Adrenal gland (tissue), 12 donors: ENCODE measurements around the gene ANGPT4. TPM values are rescaled to one million over a fixed set of nuclear protein-coding genes. Genes with fewer than 3 reads are reported as not detected.

Experiments
- DNase-seq, 7 donors: peaks; one replicate each; pipeline ENCODE4 v3.0.0-alpha.2; 2019 to 2020
- H3K27ac ChIP-seq, 5 donors: fragments of 200-600 bp; sonication (generic) in 4 of 5; 1 replicate in 3 of 5; 2 replicates in 2 of 5; pipeline versions ENCODE4 v1.5.1 to v1.8.0; 2016 to 2020; ENCODE audit warnings: mild to moderate bottlenecking in 1 of 5
- H3K27me3 ChIP-seq: fragments of 200-600 bp; 2 replicates; pipeline ENCODE4 v1.8.0; 2021
- H3K36me3 ChIP-seq, 2 donors: fragments of 200-600 bp; replicated peaks in 1 of 2; 1 replicate in 1 of 2; 2 replicates in 1 of 2; pipeline versions ENCODE4 v1.5.1 to v1.8.0; 2018 to 2022
- H3K4me1 ChIP-seq, 2 donors: fragments of 200-600 bp; replicated peaks in 1 of 2; 1 replicate in 1 of 2; 2 replicates in 1 of 2; pipeline versions ENCODE4 v1.5.1 to v1.8.0; 2018 to 2021
- H3K4me3 ChIP-seq, 4 donors: fragments of 200-600 bp; sonication (generic) in 3 of 4; one replicate each; pipeline ENCODE4 v1.5.1; 2016 to 2018
- H3K9me3 ChIP-seq, 3 donors: fragments of 200-600 bp; sonication (generic) in 1 of 3; replicated peaks in 1 of 3; 1 replicate in 2 of 3; 2 replicates in 1 of 3; pipeline versions ENCODE4 v1.5.1 to v1.8.0; 2016 to 2021
- CTCF ChIP-seq, 6 experiments: fragments of 450-650 bp in 4 of 6; fragments of 200-600 bp in 2 of 6; sonication (generic) in 1 of 6; IDR thresholded peaks; 1 replicate in 5 of 6; 2 replicates in 1 of 6; pipeline versions ENCODE4 v1.5.1 to v1.8.0; 2016 to 2021; ENCODE audit warnings: antibody characterized with exemption in 6 of 6, mild to moderate bottlenecking in 2 of 6, moderate library complexity in 1 of 6
- POLR2A ChIP-seq, 2 donors: fragments of 450-650 bp; IDR thresholded peaks; one replicate each; pipeline ENCODE4 v1.6.1; 2017; ENCODE audit warnings: antibody characterized with exemption in 2 of 2, mild to moderate bottlenecking in 2 of 2, moderate library complexity in 1 of 2
- WGBS, 4 donors: extraction: QIAGEN DNeasy Blood & Tissue Kit in 2 of 4; methylation state at CpG; one replicate each; pipeline versions ENCODE4 v1.1.5 to v1.1.7; 2013 to 2017; 5-methylcytosine and 5-hydroxymethylcytosine counted together
- intact Hi-C, 2 donors: fragments of 100-400 bp; cut with DNase I; formaldehyde crosslinking; loops; one replicate each; pipeline versions ENCODE4 v1.14.1 to v1.15.0; 2022 to 2023
- polyA plus RNA-seq, 3 donors: library from polyadenylated mRNA; stranded (reverse); fragments of 200-250 nt in 2 of 3; fragments of 350-450 nt in 1 of 3; fragmentation: Illumina TruSeq in 1 of 3; extraction: RNeasy Lipid Tissue Mini Kit (QIAGEN cat#74804) in 1 of 3; gene quantifications; one replicate each; pipeline ENCODE4 v1.2.3, GENCODE V29; 2013 to 2014
- total RNA-seq, 9 donors: library from RNA; depleted of rRNA in 4 of 9; stranded (reverse); fragments of >200 nt in 4 of 9; fragments of 120-200 nt in 1 of 9; fragmentation: NEBNext Ultra II Directional in 1 of 9; extraction: Animal tissue kit (Norgen Biotek cat#: 25700) in 1 of 9; gene quantifications; one replicate each; pipeline versions ENCODE4 v1.1.0 to v1.2.4, GENCODE V29; 2013 to 2023
- donor health status: healthy with polysubstance abuse.
- donor health status: Bipolar disorder and iron deficiency.
- donor health status: DM: yes; HTN: yes; CAD: no.
- donor health status: DM: no; HTN: no; CAD: no.
- donor health status: DM: no; HTN: no; CAD: no.
- donor health status: DM: yes; HTN: yes; CAD: no.

ANGPT4 gene
- total and polyA plus RNA-seq, 12 donors: 0.06 to 1.0 (median 0.27) TPM; not detected in 1

GRCh38 chr20:910870-911770 is 5.0 kb downstream of the ANGPT4 start:
- H3K4me3 ChIP-seq: no peak overlapping the region
- peak overlapping the region in 1 of 5 donors; percentile 57 for H3K27ac ChIP-seq
- no peaks in the 10 kb centered on the region for H3K9me3 ChIP-seq
- H3K4me1 ChIP-seq: peaks cover 0 to 8% of the 10 kb centered on the region in 2 donors
- peak in 1 of 7 donors; percentile 11 for DNase-seq
- H3K27me3 ChIP-seq: no peaks in the 10 kb centered on the region
- no peaks in the 10 kb centered on the region for H3K36me3 ChIP-seq
- whole genome bisulfite sequencing, 4 donors: 42 to 55% (median 52%) methylated on average over 9 to 12 of the region's 12 CpGs
- TF ChIP-seq CTCF (IDR thresholded peaks at IDR 0.05) (no peak), POLR2A (IDR thresholded peaks at IDR 0.05) (no peak)
- intact Hi-C loops: no loop called here

DNA sequence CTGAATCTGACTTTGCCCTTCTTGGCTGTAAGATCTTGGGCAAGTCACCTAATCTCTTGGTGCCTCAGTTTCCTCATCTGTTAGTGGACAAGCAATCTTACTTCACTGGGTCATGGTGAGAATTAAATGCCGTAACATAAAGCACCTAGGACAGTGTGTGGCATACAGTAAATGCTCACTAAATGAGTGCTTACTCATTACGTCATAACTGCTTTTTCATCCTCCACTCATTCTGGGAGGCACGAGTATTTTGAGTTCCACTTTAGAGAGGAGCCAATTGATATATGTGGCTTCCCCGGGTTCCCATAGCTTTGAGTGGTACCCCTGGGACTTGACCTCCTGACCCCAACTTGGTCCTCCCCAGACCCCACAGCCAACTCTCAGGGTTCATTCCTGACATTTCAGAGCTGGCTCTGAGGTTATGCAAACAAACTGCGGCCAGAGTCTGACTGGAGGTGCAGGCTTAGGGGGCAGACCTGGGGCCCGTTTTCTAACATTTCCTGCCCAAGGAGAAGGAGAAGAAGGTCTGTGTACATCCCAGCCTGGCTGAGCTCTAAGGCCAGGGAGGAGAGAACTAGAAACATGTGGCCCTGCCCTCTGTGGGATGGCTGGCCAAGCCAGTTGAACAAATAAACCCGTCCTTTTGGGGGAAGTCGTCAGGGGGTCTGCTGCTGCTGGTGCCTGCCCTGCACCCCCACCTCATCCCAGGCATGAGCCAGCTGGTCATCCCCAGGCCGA is 5.8 kb downstream of the ANGPT4 start:
- H3K4me1 ChIP-seq: peaks cover 0 to 15% of the 10 kb centered on the region in 2 donors
- intact Hi-C loops: no loop called here
- H3K27ac ChIP-seq: peak overlapping the region in 1 of 5 donors; percentile 57
- H3K9me3 ChIP-seq: no peaks in the 10 kb centered on the region
- whole genome bisulfite sequencing, 4 donors: 50 to 61% (median 56%) methylated on average over 7 to 9 of the region's 9 CpGs
- H3K27me3 ChIP-seq: no peaks in the 10 kb centered on the region
- no peak overlapping the region for H3K4me3 ChIP-seq
- TF ChIP-seq POLR2A (IDR thresholded peaks at IDR 0.05): no peak
- TF ChIP-seq CTCF (IDR thresholded peaks at IDR 0.05): no peak
- H3K36me3 ChIP-seq: no peaks in the 10 kb centered on the region
- DNase-seq: no peak

DNA sequence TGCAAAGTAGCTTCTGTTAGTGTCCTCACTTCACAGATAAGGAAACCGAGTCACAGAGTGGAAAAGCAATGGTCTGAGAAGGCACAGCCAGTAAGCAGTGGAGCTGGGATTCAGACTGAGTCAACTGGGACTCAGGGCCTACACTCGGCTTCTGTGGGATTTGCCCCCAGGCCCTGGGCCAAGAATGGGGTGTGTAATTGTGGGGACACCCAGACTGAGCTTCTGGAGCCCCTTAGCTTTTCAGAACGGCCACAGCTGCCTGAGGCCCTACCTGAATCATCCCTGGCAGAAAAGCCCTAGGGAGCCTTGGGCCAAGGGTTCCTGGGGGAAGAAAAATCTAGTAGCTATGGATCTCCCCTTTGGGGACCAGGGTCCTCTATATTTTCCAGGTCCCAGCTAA is 6.5 kb downstream of the ANGPT4 start:
- WGBS, 4 donors: 43 to 79% (median 73%) methylated on average over 2 to 3 of the region's 3 CpGs
- no peak overlapping the region for H3K4me3 ChIP-seq
- no peak for TF ChIP-seq CTCF (IDR thresholded peaks at IDR 0.05)
- no peak for TF ChIP-seq POLR2A (IDR thresholded peaks at IDR 0.05)
- intact Hi-C loops: no loop called here
- no peak for DNase-seq
- no peaks in the 10 kb centered on the region for H3K27me3 ChIP-seq
- no peaks in the 10 kb centered on the region for H3K36me3 ChIP-seq
- H3K9me3 ChIP-seq: no peaks in the 10 kb centered on the region
- H3K4me1 ChIP-seq: peaks cover 0 to 15% of the 10 kb centered on the region in 2 donors
- no peak overlapping the region for H3K27ac ChIP-seq

DNA sequence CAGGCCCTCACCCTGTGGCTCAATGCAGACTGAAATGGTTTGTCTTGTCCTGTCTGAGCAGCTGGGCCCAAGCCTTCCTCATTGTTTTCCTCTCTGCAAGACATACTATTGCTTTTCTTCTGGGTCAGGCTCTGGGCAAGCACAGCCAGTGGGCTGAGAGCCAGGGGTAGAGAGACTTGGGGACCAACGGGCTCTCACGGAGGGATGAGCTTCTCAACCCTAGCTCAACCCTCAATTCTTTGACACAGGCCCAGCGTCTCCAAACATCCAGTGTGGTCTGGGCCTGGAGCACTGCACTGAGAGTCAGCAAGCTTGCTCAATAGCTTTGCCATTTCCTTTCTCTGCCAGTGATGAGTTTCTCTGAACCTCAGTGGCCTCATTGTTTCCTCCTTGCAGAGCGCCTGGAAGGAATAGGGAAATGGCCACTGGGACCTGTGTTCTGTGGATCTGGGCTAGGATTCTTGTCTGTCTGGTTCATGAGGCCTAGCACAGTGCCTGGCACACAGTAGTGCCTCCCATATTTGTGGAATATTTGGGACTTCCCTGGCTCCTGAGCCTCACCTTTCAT is 9.3 kb downstream of the ANGPT4 start:
- Histone ChIP-seq H3K4me3 (no peak overlapping the region), H3K4me1 (peaks cover 0 to 15% of the 10 kb centered on the region in 2 donors), H3K27ac (peak overlapping the region in 1 of 5 donors; percentile 33), H3K27me3 (no peaks in the 10 kb centered on the region), H3K9me3 (no peaks in the 10 kb centered on the region), H3K36me3 (no peaks in the 10 kb centered on the region)
- WGBS, 4 donors: 72 to 88% (median 72%) methylated on average over 4 of the region's 4 CpGs; no CpG with 5 or more reads in 1 of the 4 donors
- no peak for TF ChIP-seq POLR2A (IDR thresholded peaks at IDR 0.05)
- TF ChIP-seq CTCF (IDR thresholded peaks at IDR 0.05): no peak
- DNase-seq: no peak
- intact Hi-C loops: no loop called here
